Skeletal muscle satellite cell (primary cell): Measurements from ENCODE around the gene LRRN2.

Experiments used
- H3K27me3 ChIP-seq: 2 replicates; pipeline ENCODE4 v1.7.0; 2013; ENCODE audit warnings: low read length; ENCODE audit not compliant: control insufficient read depth, insufficient read depth
- H3K36me3 ChIP-seq: 2 replicates; pipeline ENCODE4 v1.7.0; 2013; ENCODE audit warnings: mild to moderate bottlenecking, control low read depth, low read length; ENCODE audit not compliant: insufficient read depth
- H3K4me1 ChIP-seq: 2 replicates; pipeline ENCODE4 v1.7.0; 2013; ENCODE audit warnings: low read length; ENCODE audit not compliant: control insufficient read depth, insufficient read depth
- H3K4me2 ChIP-seq: 2 replicates; pipeline ENCODE4 v1.7.0; 2013; ENCODE audit warnings: mild to moderate bottlenecking, low read length
- H3K4me3 ChIP-seq: 2 replicates; pipeline ENCODE4 v1.7.0; 2013; ENCODE audit warnings: low read length
- H3K9ac ChIP-seq: 2 replicates; pipeline ENCODE4 v1.7.0; 2013; ENCODE audit warnings: mild to moderate bottlenecking, low read depth, low read length, moderate library complexity
- H3K9me3 ChIP-seq: replicated peaks from 2 replicates; pipeline ENCODE4 v1.7.0; 2013; ENCODE audit warnings: mild to moderate bottlenecking, control low read depth, low read length

LRRN2 gene

DNA sequence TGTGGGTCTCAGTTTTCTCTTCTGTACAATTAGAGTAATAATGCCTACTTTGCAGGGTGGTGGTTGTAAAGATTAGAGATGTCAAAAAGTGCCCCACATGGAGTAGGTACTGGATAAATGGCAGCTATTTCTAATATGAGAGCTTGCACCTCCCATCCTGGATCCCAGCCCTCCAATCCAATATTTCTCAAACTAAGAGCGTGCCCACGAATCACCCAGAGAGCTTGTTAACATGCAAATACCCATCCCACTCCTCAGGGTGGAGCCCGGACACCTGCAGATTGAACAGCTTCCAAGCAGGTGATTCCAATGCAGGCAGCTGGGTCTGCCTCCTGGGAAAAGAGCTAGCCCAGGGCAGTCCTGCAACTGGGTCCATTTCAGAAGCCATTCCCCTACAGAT lies 33.0 kb downstream of the LRRN2 start:
- peaks cover under 1% of the 10 kb centered on the region for H3K4me1 ChIP-seq
- H3K27me3 ChIP-seq = peaks cover 37% of the 10 kb centered on the region
- no peak overlapping the region for H3K4me3 ChIP-seq
- H3K9ac ChIP-seq = no peak overlapping the region
- H3K36me3 ChIP-seq = no peaks in the 10 kb centered on the region
- no peak overlapping the region for H3K4me2 ChIP-seq
- no peaks in the 10 kb centered on the region for H3K9me3 ChIP-seq

DNA sequence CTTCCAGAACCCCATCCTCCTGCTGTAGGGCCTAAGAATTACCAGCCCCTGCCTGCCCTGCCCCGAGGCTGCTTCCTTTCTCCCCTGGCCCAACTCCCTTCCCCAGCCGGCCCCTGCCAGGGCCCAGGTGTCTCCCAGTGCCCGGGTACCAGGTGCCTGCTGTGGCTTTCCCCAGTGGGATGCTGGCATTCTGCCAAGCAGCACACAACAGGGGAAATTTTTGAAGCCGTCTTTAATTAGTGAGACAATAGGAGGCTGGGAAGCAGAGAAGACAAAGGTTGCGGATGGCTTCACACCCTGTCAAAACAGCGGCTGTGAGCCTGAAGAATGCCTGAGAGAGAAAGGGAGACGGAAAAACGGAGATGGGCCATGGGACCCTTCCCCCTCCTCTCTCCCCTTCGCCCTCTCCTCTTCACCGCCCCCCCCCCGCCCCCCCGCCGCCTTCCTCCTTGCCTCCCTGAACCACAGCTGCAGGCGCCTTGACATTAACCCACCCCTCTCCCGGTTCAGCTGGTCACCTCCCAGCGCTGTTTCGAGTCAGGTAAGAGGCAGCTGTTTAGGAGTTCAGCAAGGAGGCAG lies 33.6 kb downstream of the LRRN2 start:
- no peak overlapping the region for H3K9ac ChIP-seq
- H3K9me3 ChIP-seq = no peaks in the 10 kb centered on the region
- H3K36me3 ChIP-seq = no peaks in the 10 kb centered on the region
- peaks cover 4% of the 10 kb centered on the region for H3K4me1 ChIP-seq
- H3K27me3 ChIP-seq = peaks cover 37% of the 10 kb centered on the region
- no peak overlapping the region for H3K4me3 ChIP-seq
- no peak overlapping the region for H3K4me2 ChIP-seq

- Histone ChIP-seq H3K9me3 (no peaks in the 10 kb centered on the region), H3K27me3 (peaks cover 32% of the 10 kb centered on the region), H3K36me3 (no peaks in the 10 kb centered on the region), H3K4me2 (no peak overlapping the region), H3K4me3 (no peak overlapping the region), H3K9ac (no peak overlapping the region), H3K4me1 (peaks cover 4% of the 10 kb centered on the region)
These were observed 34.5 kb downstream of the LRRN2 start for GRCh38 chr1:204650911-204651570.

DNA sequence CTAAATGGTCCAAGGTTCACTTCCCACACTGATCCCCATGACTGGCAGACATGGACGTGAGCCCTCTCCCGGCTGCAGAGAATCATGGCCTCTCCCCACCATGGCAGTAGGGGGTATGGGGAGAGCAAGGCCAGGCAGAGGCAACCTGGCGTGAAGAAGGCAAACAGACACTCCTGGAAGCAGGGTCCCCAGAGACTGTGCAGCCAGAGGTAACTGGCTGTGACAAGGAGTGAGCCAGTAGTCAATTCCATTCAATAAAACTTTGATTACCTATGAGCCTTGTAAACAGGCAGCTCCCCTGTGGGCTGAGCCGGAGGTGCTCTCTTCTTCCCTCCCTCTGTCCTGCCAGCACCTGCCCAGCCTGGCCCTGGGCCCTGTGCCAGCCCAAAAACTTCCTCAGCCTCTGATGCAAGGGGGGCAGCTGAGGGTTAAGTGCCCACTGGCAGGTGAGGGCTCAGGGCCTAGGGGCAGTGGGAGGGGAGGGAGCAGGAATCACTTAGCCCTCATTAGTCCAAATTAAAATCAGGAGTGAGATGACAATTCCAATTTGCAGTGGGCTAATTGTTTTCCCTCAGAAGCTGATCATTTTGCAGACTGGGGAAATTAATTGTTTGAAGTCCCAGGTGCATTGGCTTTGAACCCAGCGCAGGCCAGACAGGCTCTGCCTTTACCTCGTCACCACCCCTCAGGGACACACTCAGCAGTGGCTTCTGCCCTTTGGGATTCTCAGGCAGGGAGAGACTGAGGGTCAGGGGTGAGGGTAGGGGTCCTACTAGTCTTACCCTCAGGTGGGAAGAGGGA lies 35.6 kb downstream of the LRRN2 start:
- Histone ChIP-seq H3K36me3 (no peaks in the 10 kb centered on the region), H3K4me3 (no peak overlapping the region), H3K4me1 (peaks cover 4% of the 10 kb centered on the region), H3K27me3 (peaks cover 35% of the 10 kb centered on the region), H3K9ac (no peak overlapping the region), H3K9me3 (no peaks in the 10 kb centered on the region), H3K4me2 (no peak overlapping the region)

DNA sequence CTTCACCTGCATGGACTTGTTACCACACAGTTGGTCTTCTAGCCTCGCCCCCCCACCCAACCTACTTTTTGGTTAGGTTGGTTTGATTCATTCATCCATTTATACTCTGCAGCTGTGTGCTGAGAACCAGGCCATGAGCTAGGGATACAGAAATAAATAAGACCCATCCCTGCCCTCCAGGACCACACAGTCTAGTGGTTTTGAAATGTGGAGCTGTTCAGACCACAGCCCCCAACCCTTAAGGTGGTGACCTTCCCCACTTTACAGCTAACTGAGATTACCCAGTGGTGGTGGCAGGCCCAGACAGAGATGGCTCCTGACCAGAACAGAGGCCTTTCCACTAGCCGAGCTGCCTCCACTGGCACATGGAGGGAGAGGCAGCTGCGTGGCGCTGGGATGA lies 37.0 kb downstream of the LRRN2 start:
- H3K4me2 ChIP-seq = no peak overlapping the region
- no peaks in the 10 kb centered on the region for H3K9me3 ChIP-seq
- no peak overlapping the region for H3K9ac ChIP-seq
- H3K4me1 ChIP-seq = peaks cover 4% of the 10 kb centered on the region
- H3K4me3 ChIP-seq = no peak overlapping the region
- peaks cover 45% of the 10 kb centered on the region for H3K27me3 ChIP-seq
- no peaks in the 10 kb centered on the region for H3K36me3 ChIP-seq

- no peak overlapping the region for H3K9ac ChIP-seq
- H3K27me3 ChIP-seq = peaks cover 45% of the 10 kb centered on the region
- no peak overlapping the region for H3K4me3 ChIP-seq
- no peak overlapping the region for H3K4me2 ChIP-seq
- no peaks in the 10 kb centered on the region for H3K36me3 ChIP-seq
- peaks cover 4% of the 10 kb centered on the region for H3K4me1 ChIP-seq
- H3K9me3 ChIP-seq = no peaks in the 10 kb centered on the region
These were observed 37.8 kb downstream of the LRRN2 start for GRCh38 chr1:204647805-204648153.

- H3K4me1 ChIP-seq = peaks cover 4% of the 10 kb centered on the region
- peak overlapping the region; percentile 15 for H3K4me2 ChIP-seq
- peaks cover 45% of the 10 kb centered on the region for H3K27me3 ChIP-seq
- no peaks in the 10 kb centered on the region for H3K9me3 ChIP-seq
- no peaks in the 10 kb centered on the region for H3K36me3 ChIP-seq
- H3K9ac ChIP-seq = no peak overlapping the region
- no peak overlapping the region for H3K4me3 ChIP-seq
These were observed 38.3 kb downstream of the LRRN2 start for GRCh38 chr1:204647114-204647804.

- H3K4me1 ChIP-seq = peaks cover 4% of the 10 kb centered on the region
- no peak overlapping the region for H3K9ac ChIP-seq
- H3K4me3 ChIP-seq = no peak overlapping the region
- no peaks in the 10 kb centered on the region for H3K9me3 ChIP-seq
- peaks cover 40% of the 10 kb centered on the region for H3K27me3 ChIP-seq
- H3K36me3 ChIP-seq = no peaks in the 10 kb centered on the region
- no peak overlapping the region for H3K4me2 ChIP-seq
These were observed 39.9 kb downstream of the LRRN2 start for GRCh38 chr1:204645666-204646065.

GRCh38 chr1:204645251-204645650 lies 40.3 kb downstream of the LRRN2 start:
- Histone ChIP-seq H3K4me3 (no peak overlapping the region), H3K27me3 (peaks cover 41% of the 10 kb centered on the region), H3K36me3 (no peaks in the 10 kb centered on the region), H3K4me1 (peaks cover 4% of the 10 kb centered on the region), H3K4me2 (no peak overlapping the region), H3K9me3 (no peaks in the 10 kb centered on the region), H3K9ac (no peak overlapping the region)

- peaks cover 4% of the 10 kb centered on the region for H3K4me1 ChIP-seq
- H3K4me2 ChIP-seq = no peak overlapping the region
- no peaks in the 10 kb centered on the region for H3K36me3 ChIP-seq
- H3K4me3 ChIP-seq = no peak overlapping the region
- H3K9me3 ChIP-seq = no peaks in the 10 kb centered on the region
- no peak overlapping the region for H3K9ac ChIP-seq
- peaks cover 46% of the 10 kb centered on the region for H3K27me3 ChIP-seq
These were observed 42.0 kb downstream of the LRRN2 start for GRCh38 chr1:204643503-204643902.

DNA sequence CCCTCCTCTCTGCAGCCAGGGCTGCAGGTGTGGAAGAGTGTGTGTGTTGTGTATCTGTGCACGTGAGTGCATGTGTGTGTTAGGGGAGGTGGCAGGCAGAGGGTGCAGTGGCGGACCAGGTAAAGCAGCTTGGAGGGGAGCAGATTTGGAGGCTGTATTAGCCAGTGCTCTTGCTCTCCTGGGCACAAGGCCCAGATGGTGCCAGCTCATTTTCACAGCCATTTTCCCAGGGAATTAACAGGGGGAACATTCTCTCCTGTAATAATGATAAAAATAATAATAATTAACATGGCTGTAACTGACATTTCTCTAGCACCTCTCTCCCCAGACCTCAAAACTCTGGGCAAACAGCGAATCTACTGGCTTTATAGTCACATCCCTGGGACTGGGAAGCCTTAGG lies 43.6 kb downstream of the LRRN2 start:
- Histone ChIP-seq H3K4me2 (no peak overlapping the region), H3K36me3 (no peaks in the 10 kb centered on the region), H3K4me1 (no peaks in the 10 kb centered on the region), H3K9ac (no peak overlapping the region), H3K9me3 (no peaks in the 10 kb centered on the region), H3K4me3 (no peak overlapping the region), H3K27me3 (peaks cover 56% of the 10 kb centered on the region)
